Fibroblast of pulmonary artery (primary cell): Measurements from ENCODE around the gene ARHGAP20.

Experiments
- DNase-seq: peaks from one replicate; pipeline ENCODE4 v3.0.0-alpha.2; 2010; ENCODE audit warnings: low read depth
- H3K4me3 ChIP-seq: replicated peaks from 2 replicates; pipeline ENCODE4 v1.5.1; 2011; ENCODE audit warnings: low read depth, mild to moderate bottlenecking, control low read depth, low read length, moderate library complexity
- CTCF ChIP-seq: IDR thresholded peaks from 2 replicates; pipeline ENCODE4 v1.5.1; 2011; ENCODE audit warnings: mild to moderate bottlenecking, control low read depth, low read length, inconsistent platforms; ENCODE audit errors: missing control alignments

The ARHGAP20 gene

GRCh38 chr11:110599207-110599606 lies 113.0 kb downstream of the ARHGAP20 start:
- no peak for DNase-seq
- no peak for TF ChIP-seq CTCF
- no peak overlapping the region for H3K4me3 ChIP-seq

- H3K4me3 ChIP-seq = no peak overlapping the region
- TF ChIP-seq CTCF = no peak
- DNase-seq = no peak
Observed at GRCh38 chr11:110598725-110599124, 113.5 kb downstream of the ARHGAP20 start.

GRCh38 chr11:110587972-110588371 lies 124.3 kb downstream of the ARHGAP20 start:
- no peak overlapping the region for H3K4me3 ChIP-seq
- DNase-seq = peak; percentile 33
- no peak for TF ChIP-seq CTCF

- DNase-seq = no peak
- no peak for TF ChIP-seq CTCF
- no peak overlapping the region for H3K4me3 ChIP-seq
Observed at GRCh38 chr11:110587129-110587528, 125.1 kb downstream of the ARHGAP20 start.

- H3K4me3 ChIP-seq = no peak overlapping the region
- no peak for DNase-seq
- no peak for TF ChIP-seq CTCF
Observed at GRCh38 chr11:110584150-110584549, 128.1 kb downstream of the ARHGAP20 start.

- no peak for TF ChIP-seq CTCF
- no peak for DNase-seq
- H3K4me3 ChIP-seq = no peak overlapping the region
Observed at GRCh38 chr11:110582728-110583432, 129.4 kb downstream of the ARHGAP20 start.

- H3K4me3 ChIP-seq = no peak overlapping the region
- no peak for TF ChIP-seq CTCF
- DNase-seq = no peak
Observed at GRCh38 chr11:110580571-110580970, 131.7 kb downstream of the ARHGAP20 start.
